HepG2 (cell line): ENCODE measurements around the gene TMCC1. TPM values are rescaled to one million over a fixed set of nuclear protein-coding genes. Genes with fewer than 3 reads are reported as not detected.

Experiments used
- ATRX ChIP-seq: sonication (generic); formaldehyde crosslinking; IDR thresholded peaks from 2 replicates; pipeline ENCODE4 v1.4.0; 2020; ENCODE audit warnings: missing genetic modification reagents, borderline replicate concordance
- DBP ChIP-seq: sonication (generic); formaldehyde crosslinking; IDR thresholded peaks from 2 replicates; pipeline ENCODE4 v1.4.0; 2020; ENCODE audit warnings: missing genetic modification reagents; ENCODE audit errors: not compliant biosample characterization
- FOXP1 ChIP-seq, 2 experiments: fragments of 450-650 bp in 1 of 2; IDR thresholded peaks; 2 replicates each; pipeline ENCODE4 v1.6.1; 2017 to 2018; ENCODE audit warnings: antibody characterized with exemption in 1 of 2
- KDM4B ChIP-seq: sonication (generic); formaldehyde crosslinking; IDR thresholded peaks from 2 replicates; pipeline ENCODE4 v1.4.0; 2020; ENCODE audit warnings: missing genetic modification reagents
- KDM6A ChIP-seq: IDR thresholded peaks from 2 replicates; pipeline ENCODE4 v1.6.1; 2016; ENCODE audit warnings: low read depth
- MAFG ChIP-seq: sonication (generic); formaldehyde crosslinking; IDR thresholded peaks from 2 replicates; pipeline ENCODE4 v1.5.1; 2020; ENCODE audit warnings: mild to moderate bottlenecking, missing genetic modification reagents
- MAFK ChIP-seq, 2 experiments: IDR thresholded peaks in 1 of 2; conservative IDR thresholded peaks in 1 of 2; 2 replicates each; pipeline ENCODE4 v1.6.1; 2011; ENCODE audit warnings: improper control_type of control experiment in 2 of 2, low read length in 2 of 2
- MLX ChIP-seq: IDR thresholded peaks from 2 replicates; pipeline ENCODE4 v1.6.1; 2016
- NR2F1 ChIP-seq, 2 experiments: fragments of 450-650 bp in 1 of 2; formaldehyde crosslinking in 1 of 2; IDR thresholded peaks; 2 replicates each; pipeline versions ENCODE4 v1.5.0 to v1.6.1; 2016 to 2020; ENCODE audit warnings: mild to moderate bottlenecking in 1 of 2, missing compliant biosample characterization in 1 of 2, missing genetic modification reagents in 1 of 2, moderate library complexity in 1 of 2
- POGZ ChIP-seq: sonication (generic); formaldehyde crosslinking; IDR thresholded peaks from 2 replicates; pipeline ENCODE4 v1.4.0; 2020; ENCODE audit warnings: mild to moderate bottlenecking, missing genetic modification reagents
- RARA ChIP-seq: IDR thresholded peaks from 2 replicates; pipeline ENCODE4 v1.6.1; 2016; ENCODE audit warnings: missing genetic modification reagents, missing compliant biosample characterization
- RCOR2 ChIP-seq: IDR thresholded peaks from 2 replicates; pipeline ENCODE4 v1.6.1; 2016; ENCODE audit warnings: missing biosample characterization, missing genetic modification reagents
- STAT5B ChIP-seq: sonication (generic); formaldehyde crosslinking; IDR thresholded peaks from 2 replicates; pipeline ENCODE4 v1.4.0; 2020; ENCODE audit warnings: missing genetic modification reagents
- TARDBP ChIP-seq: sonication (generic); formaldehyde crosslinking; IDR thresholded peaks from 2 replicates; pipeline ENCODE4 v1.8.0; 2022; ENCODE audit warnings: mild to moderate bottlenecking, missing genetic modification reagents
- TGIF2 ChIP-seq: IDR thresholded peaks from 2 replicates; pipeline ENCODE4 v1.6.1; 2016; ENCODE audit warnings: control low read depth, missing compliant biosample characterization
- THAP11 ChIP-seq: IDR thresholded peaks from 2 replicates; pipeline ENCODE4 v1.6.1; 2016; ENCODE audit warnings: missing biosample characterization, missing genetic modification reagents
- THAP8 ChIP-seq: sonication (generic); formaldehyde crosslinking; IDR thresholded peaks from 2 replicates; pipeline ENCODE4 v1.5.1; 2020; ENCODE audit warnings: missing genetic modification reagents, mild to moderate bottlenecking, borderline replicate concordance
- ZBTB7A ChIP-seq: sonication (generic); formaldehyde crosslinking; IDR thresholded peaks from 2 replicates; pipeline ENCODE4 v1.8.0; 2022; ENCODE audit warnings: mild to moderate bottlenecking, missing genetic modification reagents
- ZFP1 ChIP-seq: IDR thresholded peaks from 2 replicates; pipeline ENCODE4 v1.6.1; 2016
- ZGPAT ChIP-seq: IDR thresholded peaks from 2 replicates; pipeline ENCODE4 v1.6.1; 2016; ENCODE audit warnings: mild to moderate bottlenecking
- ZMAT5 ChIP-seq: sonication (generic); formaldehyde crosslinking; IDR thresholded peaks from 2 replicates; pipeline ENCODE4 v1.5.0; 2020; ENCODE audit warnings: mild to moderate bottlenecking, low read depth, missing genetic modification reagents, borderline replicate concordance
- ZNF12 ChIP-seq: sonication (generic); formaldehyde crosslinking; IDR thresholded peaks from 2 replicates; pipeline ENCODE4 v1.5.0; 2020; ENCODE audit warnings: missing genetic modification reagents
- ZNF124 ChIP-seq: sonication (generic); formaldehyde crosslinking; IDR thresholded peaks from 2 replicates; pipeline ENCODE4 v1.4.0; 2020; ENCODE audit warnings: missing genetic modification reagents
- ZNF180 ChIP-seq: sonication (generic); formaldehyde crosslinking; IDR thresholded peaks from 2 replicates; pipeline ENCODE4 v1.4.0; 2020; ENCODE audit warnings: low read depth, missing genetic modification reagents, borderline replicate concordance
- ZNF431 ChIP-seq: sonication (generic); formaldehyde crosslinking; IDR thresholded peaks from 2 replicates; pipeline ENCODE4 v1.9.0; 2022; ENCODE audit warnings: missing genetic modification reagents, low read depth, mild to moderate bottlenecking, borderline replicate concordance
- ZNF441 ChIP-seq: sonication (generic); formaldehyde crosslinking; IDR thresholded peaks from 2 replicates; pipeline ENCODE4 v1.7.0; 2021; ENCODE audit warnings: missing genetic modification reagents, borderline replicate concordance
- ZNF839 ChIP-seq: sonication (generic); formaldehyde crosslinking; IDR thresholded peaks from 2 replicates; pipeline ENCODE4 v1.4.0; 2020; ENCODE audit warnings: missing genetic modification reagents, mild to moderate bottlenecking, borderline replicate concordance
- polyA plus RNA-seq, 8 experiments: library from polyadenylated mRNA; depleted of rRNA in 3 of 8; stranded (reverse) in 7 of 8; unstranded in 1 of 8; fragments of >200 nt; fragmentation: Illumina TruSeq in 4 of 8; extraction: Trizol in 4 of 8; gene quantifications; 2 replicates each; pipeline versions ENCODE4 v1.2.1 to v1.2.3, GENCODE V29; 2011 to 2016; ENCODE audit warnings: low read depth in 4 of 8, missing spikeins in 1 of 8, mixed read lengths in 1 of 8; ENCODE audit not compliant: insufficient read depth in 1 of 8
- total RNA-seq, 5 experiments: library from RNA; depleted of rRNA; stranded (reverse); fragments of >200 nt; fragmentation: Illumina TruSeq; extraction: Trizol; gene quantifications; 2 replicates each; pipeline ENCODE4 v1.2.3, GENCODE V29; 2016; ENCODE audit warnings: low read depth in 1 of 5

Gene TMCC1
- total and polyA plus RNA-seq, 2 of the 13 experiments (the other 11 are each of a cell fraction or from before 2014, with no cell fraction given) = 12.1 to 264 TPM

- TF ChIP-seq THAP8 = no peak
- TF ChIP-seq ZFP1 (CRISPR knock-in tag) = peak; percentile 63
- 0 out of 2 replicates have a peak, but pooled peaks have one; percentile 16 for TF ChIP-seq MLX (CRISPR knock-in tag)
- TF ChIP-seq ZGPAT = peak; percentile 69
- TF ChIP-seq ZNF431 = peak; percentile 59; the same call in 1 of the 2 replicates
- TF ChIP-seq ZNF124 (CRISPR knock-in tag) = 0 out of 2 replicates have a peak, but pooled peaks have one; percentile 47
- TF ChIP-seq STAT5B = no peak
- TF ChIP-seq ZNF12 (CRISPR knock-in tag) = peak; percentile 100
- 0 out of 2 replicates have a peak, but pooled peaks have one; percentile 52 for TF ChIP-seq POGZ
- TF ChIP-seq ATRX (CRISPR knock-in tag) = no peak
- TF ChIP-seq KDM4B = 0 out of 2 replicates have a peak, but pooled peaks have one; percentile 38
- no peak for TF ChIP-seq ZNF839
- TF ChIP-seq FOXP1 (IDR thresholded peaks at IDR 0.05) = no peak
- TF ChIP-seq FOXP1 (CRISPR knock-in tag; IDR thresholded peaks at IDR 0.05) = peak; percentile 95
- peak; percentile 61 for TF ChIP-seq TARDBP
- TF ChIP-seq RCOR2 (CRISPR knock-in tag) = peak; percentile 72
- TF ChIP-seq THAP11 (CRISPR knock-in tag) = peak; percentile 74
- TF ChIP-seq ZMAT5 (CRISPR knock-in tag) = no peak
- peak; percentile 96 for TF ChIP-seq MAFG (CRISPR knock-in tag)
- 0 out of 2 replicates have a peak, but pooled peaks have one; percentile 27 for TF ChIP-seq KDM6A
- TF ChIP-seq DBP (CRISPR knock-in tag) = no peak
- 0 out of 4 replicates have a peak, but pooled peaks of 1 of the 2 experiments have one; percentile 28 for TF ChIP-seq NR2F1 (CRISPR knock-in tag; IDR thresholded peaks at IDR 0.05)
- TF ChIP-seq ZBTB7A (CRISPR knock-in tag) = 0 out of 2 replicates have a peak, but pooled peaks have one; percentile 35
- peak; percentile 100 for TF ChIP-seq MAFK (conservative IDR thresholded peaks at IDR 0.05 in 1 of 2, IDR thresholded peaks at IDR 0.05 in 1 of 2; ENCODE audit: low read length in 2 of 2)
- no peak for TF ChIP-seq ZNF180 (CRISPR knock-in tag)
- peak; percentile 79 for TF ChIP-seq RARA (CRISPR knock-in tag)
- 0 out of 2 replicates have a peak, but pooled peaks have one; percentile 31 for TF ChIP-seq ZNF441
- TF ChIP-seq TGIF2 (CRISPR knock-in tag) = peak; percentile 48; the same call in 1 of the 2 replicates
Measured at GRCh38 chr3:129686941-129687340, 206.6 kb downstream of the TMCC1 start (continued).
